Tibial artery (tissue), 4 donors: ENCODE measurements around the gene UBE4B.
"Not testable (repeated sequence)": the region's sequence is repeated elsewhere in the genome, so short reads cannot be mapped to it uniquely, and the experiment has no call there.

Source experiments
- DNase-seq, 2 donors: peaks; one replicate each; pipeline ENCODE4 v3.0.0-alpha.2; 2019
- H3K27ac ChIP-seq, 2 donors: fragments of 200-600 bp; sonication (generic) in 1 of 2; 1 replicate in 1 of 2; 2 replicates in 1 of 2; pipeline ENCODE4 v1.5.1; 2018 to 2019; ENCODE audit warnings: mild to moderate bottlenecking in 1 of 2
- H3K27me3 ChIP-seq, 2 donors: fragments of 200-600 bp; sonication (generic) in 1 of 2; one replicate each; pipeline versions ENCODE4 v1.5.1 to v1.6.0; 2016 to 2019
- H3K36me3 ChIP-seq, 3 donors: fragments of 200-600 bp; sonication (generic) in 2 of 3; one replicate each; pipeline ENCODE4 v1.5.1; 2016 to 2019; ENCODE audit warnings: mild to moderate bottlenecking in 2 of 3
- H3K4me1 ChIP-seq, 4 donors: fragments of 200-600 bp; sonication (generic) in 2 of 4; 1 replicate in 3 of 4; 2 replicates in 1 of 4; pipeline ENCODE4 v1.5.1; 2016 to 2019
- H3K4me3 ChIP-seq, 2 donors: fragments of 200-600 bp; sonication (generic) in 1 of 2; 1 replicate in 1 of 2; 2 replicates in 1 of 2; pipeline ENCODE4 v1.5.1; 2018 to 2019; ENCODE audit warnings: mild to moderate bottlenecking in 2 of 2
- H3K9me3 ChIP-seq, 3 donors: fragments of 200-600 bp; sonication (generic) in 1 of 3; one replicate each; pipeline ENCODE4 v1.5.1; 2016 to 2019
- CTCF ChIP-seq, 2 experiments: fragments of 200-600 bp in 1 of 2; fragments of 450-650 bp in 1 of 2; IDR thresholded peaks; one replicate each; pipeline ENCODE4 v1.5.1; 2017 to 2019; ENCODE audit warnings: antibody characterized with exemption in 2 of 2, mild to moderate bottlenecking in 1 of 2, moderate library complexity in 1 of 2
- intact Hi-C: fragments of 100-400 bp; cut with DNase I; formaldehyde crosslinking; loops from one replicate; pipeline ENCODE4 v1.15.0; 2023; ENCODE audit warnings: low total_unique reads

The UBE4B gene

GRCh38 chr1:10105484-10105883 lies 72.7 kb downstream of the UBE4B start:
- TF ChIP-seq CTCF (IDR thresholded peaks at IDR 0.05) = no peak
- Histone ChIP-seq H3K36me3 (peaks cover 31 to 61% (median 46%) of the 10 kb centered on the region in 3 donors), H3K4me1 (peaks cover 0 to 52% (median 26%) of the 10 kb centered on the region in 4 donors), H3K9me3 (no peaks in the 10 kb centered on the region), H3K27ac (peak overlapping the region in 1 of 2 donors; percentile 20), H3K27me3 (no peaks in the 10 kb centered on the region), H3K4me3 (no peak overlapping the region)
- no peak for DNase-seq
- intact Hi-C loops = loop anchor here (5.0 kb wide), 1 partner anchor 43 kb away; no protein-coding TSS in a partner anchor

GRCh38 chr1:10106241-10106640 lies 73.5 kb downstream of the UBE4B start:
- intact Hi-C loops = loop anchor here (5.0 kb wide), 1 partner anchor 44 kb away; no protein-coding TSS in a partner anchor
- Histone ChIP-seq H3K27ac (peak overlapping the region; percentile 20 to 82), H3K9me3 (no peaks in the 10 kb centered on the region), H3K4me1 (peaks cover 0 to 54% (median 26%) of the 10 kb centered on the region in 4 donors), H3K36me3 (peaks cover 31 to 60% (median 39%) of the 10 kb centered on the region in 3 donors), H3K27me3 (no peaks in the 10 kb centered on the region), H3K4me3 (no peak overlapping the region)
- no peak for DNase-seq
- no peak for TF ChIP-seq CTCF (IDR thresholded peaks at IDR 0.05)

- Histone ChIP-seq H3K9me3 (no peaks in the 10 kb centered on the region), H3K36me3 (peaks cover 31 to 62% (median 39%) of the 10 kb centered on the region in 3 donors), H3K4me1 (peaks cover 0 to 54% (median 26%) of the 10 kb centered on the region in 4 donors), H3K27ac (peak overlapping the region; percentile 80 to 82), H3K27me3 (no peaks in the 10 kb centered on the region), H3K4me3 (no peak overlapping the region)
- intact Hi-C loops = loop anchor here (5.0 kb wide), 1 partner anchor 45 kb away; no protein-coding TSS in a partner anchor
- TF ChIP-seq CTCF (IDR thresholded peaks at IDR 0.05) = no peak
- DNase-seq = no peak
Observed at GRCh38 chr1:10106756-10107475, 74.2 kb downstream of the UBE4B start.

- DNase-seq, H3K9me3 ChIP-seq, H3K27me3 ChIP-seq: not testable (repeated sequence)
- intact Hi-C loops = loop anchor here (5.0 kb wide), 1 partner anchor 45 kb away; no protein-coding TSS in a partner anchor
- peak overlapping the region; percentile 80 to 82 for H3K27ac ChIP-seq
- peak overlapping the region in 1 of 2 donors; percentile 18 for H3K4me3 ChIP-seq
- H3K36me3 ChIP-seq = peaks cover 31 to 56% (median 38%) of the 10 kb centered on the region in 3 donors
- peaks cover 0 to 54% (median 26%) of the 10 kb centered on the region in 4 donors for H3K4me1 ChIP-seq
Observed at GRCh38 chr1:10107476-10107847, 74.7 kb downstream of the UBE4B start.

DNA sequence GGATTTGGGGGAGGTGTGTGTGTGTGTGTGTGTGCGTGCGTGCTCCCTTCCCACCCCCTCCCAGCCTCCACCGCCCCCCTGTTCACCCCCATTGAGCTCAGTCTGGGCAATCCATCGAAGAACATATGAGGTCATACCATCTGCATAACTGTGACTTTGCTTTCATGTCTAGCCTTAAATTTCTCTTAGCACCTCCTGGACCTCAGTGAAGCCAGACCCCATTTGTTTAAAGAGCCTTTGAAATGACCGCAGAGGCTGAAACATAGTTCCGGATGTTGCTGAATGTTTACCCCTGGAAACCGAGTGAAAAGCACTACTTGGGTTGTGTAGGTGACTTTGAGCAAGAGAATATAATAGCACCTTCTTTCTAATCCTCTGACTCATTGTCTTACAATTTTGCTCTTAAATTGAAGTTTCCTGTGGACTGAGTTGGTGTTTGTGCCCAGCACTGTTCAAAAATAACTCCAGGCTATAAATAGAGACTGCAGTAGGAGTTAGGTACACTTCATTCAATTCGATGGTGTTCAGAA lies 75.4 kb downstream of the UBE4B start:
- peaks cover 0 to 54% (median 26%) of the 10 kb centered on the region in 4 donors for H3K4me1 ChIP-seq
- intact Hi-C loops = loop anchor here (2.0 to 5.0 kb wide), 2 partner anchors 46 to 75 kb away; partner anchors contain the start of gene UBE4B
- peak overlapping the region; percentile 18 to 22 for H3K4me3 ChIP-seq
- TF ChIP-seq CTCF (IDR thresholded peaks at IDR 0.05) = no peak
- no peak for DNase-seq
- no peaks in the 10 kb centered on the region for H3K9me3 ChIP-seq
- H3K27me3 ChIP-seq = no peaks in the 10 kb centered on the region
- H3K27ac ChIP-seq = peak overlapping the region; percentile 80 to 82
- peaks cover 25 to 56% (median 32%) of the 10 kb centered on the region in 3 donors for H3K36me3 ChIP-seq
